Esophagus muscularis mucosa (tissue), 4 donors: ENCODE measurements around the gene LRRC71.

ENCODE experiments used
- CTCF ChIP-seq, 3 experiments: fragments of 200-600 bp in 2 of 3; fragments of 450-650 bp in 1 of 3; sonication (generic) in 2 of 3; IDR thresholded peaks; one replicate each; pipeline ENCODE4 v1.5.1; 2017 to 2019; ENCODE audit warnings: antibody characterized with exemption in 3 of 3, mild to moderate bottlenecking in 2 of 3, moderate library complexity in 1 of 3
- EP300 ChIP-seq: sonication (generic); formaldehyde crosslinking; IDR thresholded peaks from one replicate; pipeline ENCODE4 v1.6.1; 2017; ENCODE audit warnings: antibody characterized with exemption
- POLR2A ChIP-seq: fragments of 450-650 bp; IDR thresholded peaks from one replicate; pipeline ENCODE4 v1.6.1; 2017; ENCODE audit warnings: antibody characterized with exemption, moderate library complexity, mild to moderate bottlenecking, low read depth

- TF ChIP-seq POLR2A (no peak), CTCF (IDR thresholded peaks at IDR 0.05) (peak; percentile 71 to 80 (median 74)), EP300 (no peak)
Observed at GRCh38 chr1:156892190-156893047, 28.0 kb upstream of the LRRC71 start.
